ELF-1 (cell line): Measurements from ENCODE around the gene FAM20C.
"Not testable (repeated sequence)": the region's sequence is repeated elsewhere in the genome, so short reads cannot be mapped to it uniquely, and the experiment has no call there.

ENCODE experiments used
- DNase-seq: peaks from one replicate; pipeline ENCODE4 v3.0.0-alpha.2; 2016; ENCODE audit warnings: low read depth, low spot score

The FAM20C gene

DNA sequence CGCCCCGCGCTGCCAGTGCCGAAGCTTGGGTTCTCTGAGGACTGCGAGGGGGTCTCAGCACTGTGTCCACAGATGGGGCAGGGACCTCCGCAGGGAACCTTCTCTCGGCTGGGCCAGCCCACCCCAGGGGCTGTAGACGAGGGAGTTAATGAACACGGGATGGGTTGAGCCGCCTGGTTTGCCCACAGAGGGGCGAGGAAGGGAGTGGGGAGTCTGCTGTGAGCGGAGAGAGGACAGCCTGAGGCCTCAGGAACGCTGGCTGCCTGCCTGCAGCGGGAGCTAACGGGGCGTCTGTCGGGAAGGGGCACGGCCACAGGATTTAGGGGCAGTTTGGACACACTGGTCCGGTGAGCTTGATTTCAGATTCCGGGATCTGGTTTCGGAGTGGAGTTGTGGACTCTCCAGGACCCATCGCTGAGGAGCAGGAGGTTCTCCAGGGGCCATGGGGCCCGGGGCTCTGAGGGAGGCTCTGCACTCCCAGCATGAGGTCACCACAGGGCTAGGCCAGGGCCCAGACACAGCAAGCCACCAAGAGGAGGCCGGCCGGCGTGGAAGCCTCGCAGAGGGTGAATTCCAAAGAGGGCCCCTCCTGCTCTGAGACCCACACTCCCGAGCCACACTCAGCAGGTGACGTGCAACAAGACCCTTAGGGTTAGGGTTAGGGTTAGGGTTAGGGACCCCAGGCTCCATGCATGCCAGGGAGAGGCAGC is 19.0 kb upstream of the FAM20C start:
- no peak for DNase-seq

DNA sequence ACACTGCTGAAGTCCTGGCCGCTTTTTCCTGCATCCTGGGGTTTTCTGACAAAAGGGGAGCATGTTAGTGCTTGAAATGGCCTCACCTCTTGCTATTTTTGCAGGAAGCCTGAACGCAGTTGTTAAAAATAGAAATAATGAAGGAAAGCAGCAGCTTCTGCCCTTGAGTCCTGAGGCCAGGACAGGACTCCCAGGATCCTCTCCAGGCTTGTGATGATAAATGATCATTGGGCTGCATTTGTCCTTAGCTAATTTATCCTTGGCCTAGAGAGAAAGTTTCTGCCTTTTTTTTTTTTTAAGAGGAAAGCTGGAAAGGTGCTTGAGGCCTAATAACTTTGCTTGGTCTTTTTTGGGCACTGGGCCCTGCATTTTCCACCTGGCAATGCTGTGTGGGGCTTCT is 17.7 kb upstream of the FAM20C start:
- no peak for DNase-seq

DNA sequence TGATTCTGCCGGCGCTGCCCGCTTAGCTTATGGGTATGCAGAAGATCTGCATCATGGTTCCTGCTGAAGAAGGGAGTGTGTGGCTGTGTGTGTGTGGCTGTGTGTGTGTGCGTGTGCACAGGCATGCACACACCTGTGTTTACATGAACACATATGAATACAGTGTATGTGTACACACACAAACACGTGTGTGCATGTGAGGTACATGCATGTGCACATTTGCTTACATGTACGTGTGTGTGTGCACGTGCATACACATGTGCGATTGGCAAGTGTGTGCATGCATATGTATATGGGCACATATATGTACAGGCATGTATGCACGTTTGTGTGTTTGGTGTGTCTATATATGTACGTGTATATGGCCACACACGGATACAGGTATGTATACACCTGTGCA is 16.4 kb upstream of the FAM20C start:
- no peak for DNase-seq

DNA sequence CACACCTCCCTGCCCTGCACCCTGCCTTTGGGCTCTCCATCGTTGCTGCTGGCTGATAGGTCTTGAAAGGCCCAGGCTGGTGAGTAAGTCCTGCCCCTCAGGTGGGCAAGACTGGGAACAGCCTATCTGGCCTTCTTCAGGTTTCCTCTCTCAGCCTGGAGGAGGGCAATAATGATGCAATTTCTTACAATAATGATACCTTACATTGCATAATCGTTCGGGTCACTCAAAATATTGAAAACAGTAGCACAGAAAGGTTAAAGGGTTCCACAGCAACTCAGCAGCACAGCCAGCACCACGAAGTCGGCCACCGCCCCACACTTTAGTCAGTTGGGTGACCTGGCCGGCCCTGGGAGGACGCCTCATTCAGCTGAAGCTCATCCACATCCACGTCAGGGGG is 16.0 kb upstream of the FAM20C start:
- DNase-seq = no peak

DNA sequence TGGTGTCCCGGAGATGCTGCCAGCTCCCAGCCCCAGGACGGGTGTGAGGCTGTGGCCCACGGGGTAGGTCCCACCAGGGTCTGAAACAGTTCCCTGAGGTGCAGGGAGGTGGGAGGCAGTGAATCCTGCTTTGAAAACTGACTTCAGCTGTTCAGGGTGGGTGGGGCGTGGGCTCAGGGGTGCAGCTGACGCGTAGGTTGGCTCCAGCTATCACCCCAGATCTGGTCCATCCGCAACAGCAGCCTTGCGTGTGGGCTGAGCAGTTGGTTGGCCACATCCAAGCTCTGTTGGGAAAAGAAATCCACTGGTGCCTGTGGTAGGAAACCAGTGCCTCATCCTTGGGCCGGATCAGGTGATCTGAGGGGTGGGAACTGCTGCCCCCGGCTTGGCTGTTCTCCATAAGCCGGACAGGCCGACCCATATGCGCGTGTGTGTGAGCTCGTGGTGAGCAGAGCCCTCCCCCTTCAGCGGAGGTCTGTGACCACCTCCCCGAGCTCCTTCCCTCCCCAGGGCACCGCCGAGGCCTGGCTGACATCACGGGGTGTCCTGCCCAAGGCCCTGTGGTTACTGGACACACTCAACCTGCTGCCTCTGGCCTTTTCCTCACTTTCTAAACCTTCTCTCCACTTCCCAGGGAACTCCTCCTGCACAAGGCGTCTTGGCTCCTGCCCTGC is 15.4 kb upstream of the FAM20C start:
- DNase-seq = no peak

DNA sequence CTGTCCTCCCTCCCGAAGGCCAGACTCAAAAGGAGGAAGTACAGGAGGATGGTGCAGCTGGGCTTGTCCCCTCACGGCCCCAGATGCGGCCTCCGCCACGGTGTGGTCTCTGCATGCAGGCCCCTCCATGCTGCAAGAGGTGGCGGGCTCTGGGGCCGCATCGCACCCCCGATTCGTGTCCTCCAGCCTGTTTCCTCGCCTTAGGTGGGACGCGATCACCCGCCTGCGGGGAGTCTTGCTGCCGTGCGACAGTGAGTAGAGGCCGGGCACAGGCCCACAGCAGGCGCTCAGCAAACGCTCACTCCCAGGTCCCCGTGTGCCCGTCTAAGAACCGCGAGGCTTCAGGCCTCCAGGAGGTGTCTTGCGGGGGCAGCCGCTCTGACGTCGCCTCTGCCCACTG is 13.9 kb upstream of the FAM20C start:
- no peak for DNase-seq

DNA sequence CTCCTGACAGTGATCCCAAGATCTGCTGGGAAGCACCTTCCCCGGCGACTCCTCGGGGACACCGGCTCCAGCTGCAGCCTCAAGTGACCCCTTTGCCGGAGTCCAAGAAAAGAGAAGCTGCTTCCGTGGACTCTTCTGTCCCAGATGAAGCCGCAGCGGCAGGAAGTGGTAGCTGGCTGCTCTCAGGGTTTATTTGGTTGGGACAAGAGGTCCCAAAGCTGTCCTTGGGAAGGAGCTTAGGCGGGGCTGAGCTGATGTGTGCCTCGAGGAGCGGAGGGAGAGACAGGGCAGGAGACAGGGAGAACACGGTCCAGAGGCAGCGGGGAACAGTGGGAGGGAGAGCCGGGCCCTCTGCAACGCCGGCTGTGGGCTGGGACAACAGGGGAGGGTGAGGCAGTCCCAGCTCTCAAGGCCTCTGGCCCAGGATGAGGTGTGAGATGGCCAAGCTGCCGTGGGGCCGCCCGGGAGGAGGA is 13.1 kb upstream of the FAM20C start:
- no peak for DNase-seq

DNA sequence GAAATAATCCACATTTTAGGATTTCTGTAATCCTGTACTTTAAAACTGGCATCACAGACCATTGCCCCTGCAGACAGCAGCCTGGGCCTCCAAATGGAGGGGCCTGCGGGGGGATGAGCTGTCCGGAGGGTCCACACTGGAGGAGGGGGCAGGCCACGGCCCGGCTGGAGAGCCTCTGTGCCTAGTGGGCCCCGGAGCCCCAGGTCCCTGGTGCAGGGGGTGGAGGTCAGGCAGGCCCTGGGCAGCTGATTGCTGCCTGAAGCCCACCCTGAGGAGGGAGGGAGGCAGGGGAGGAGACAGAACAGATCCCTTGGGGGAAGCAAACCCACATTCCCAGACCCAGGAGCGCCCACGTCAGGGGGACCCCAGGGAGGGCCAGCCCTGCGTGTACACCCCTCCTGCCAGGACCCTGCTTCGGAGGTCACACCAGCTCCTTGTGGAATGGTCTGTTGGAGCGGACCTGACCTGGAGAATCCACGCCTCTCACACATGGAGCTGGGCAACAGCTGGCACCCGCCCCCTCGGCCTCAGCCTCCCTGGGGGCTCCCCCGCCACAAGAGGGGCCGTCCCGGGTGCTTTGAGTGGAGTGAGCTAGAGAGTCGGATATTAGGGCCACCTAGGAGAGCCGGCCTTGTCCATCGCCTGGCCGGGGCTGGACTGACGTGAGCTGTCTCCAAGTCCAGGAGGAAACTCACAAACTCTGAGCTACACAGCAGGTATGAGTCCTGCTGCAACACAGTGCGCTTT is 12.2 kb upstream of the FAM20C start:
- DNase-seq = no peak

DNA sequence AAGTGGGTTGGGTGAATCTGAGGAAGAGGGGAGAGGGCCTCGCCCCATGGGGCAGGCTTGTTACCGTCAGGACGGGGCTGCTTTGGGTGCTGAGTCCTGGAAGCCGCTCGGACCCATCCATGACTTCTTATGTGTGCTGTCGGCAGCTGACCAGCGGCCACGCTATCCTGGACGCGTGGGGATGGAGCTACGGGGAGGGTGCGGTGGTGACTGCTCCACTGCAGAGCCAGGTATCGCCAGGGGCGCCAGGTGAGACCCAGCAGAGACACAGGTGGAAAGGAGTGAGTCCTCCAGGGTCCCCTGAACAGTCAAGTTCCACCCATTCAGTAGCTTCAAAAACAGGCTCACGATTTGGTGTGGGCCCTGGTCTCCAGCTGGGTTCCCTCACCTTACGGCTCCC is 10.6 kb upstream of the FAM20C start:
- no peak for DNase-seq

DNA sequence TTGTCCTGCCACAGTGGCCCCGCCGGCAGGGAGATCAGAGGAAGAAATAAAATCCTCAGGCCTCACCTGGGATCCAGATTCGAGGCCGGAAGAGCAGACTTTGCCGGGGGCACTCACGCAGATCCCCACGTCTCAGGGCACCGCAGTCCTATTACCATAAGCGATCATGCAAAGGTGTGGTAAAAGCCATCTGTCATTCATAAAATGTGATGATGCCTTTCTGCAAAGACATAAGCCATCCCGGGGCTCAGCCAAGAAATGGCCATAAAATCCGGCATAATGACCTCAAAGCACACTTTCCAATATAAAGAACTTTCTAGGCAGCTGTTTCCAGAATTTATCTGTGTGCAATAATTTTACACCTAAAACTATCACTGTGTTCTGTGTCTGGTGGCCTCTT is 9.9 kb upstream of the FAM20C start:
- DNase-seq = not testable (repeated sequence)

DNA sequence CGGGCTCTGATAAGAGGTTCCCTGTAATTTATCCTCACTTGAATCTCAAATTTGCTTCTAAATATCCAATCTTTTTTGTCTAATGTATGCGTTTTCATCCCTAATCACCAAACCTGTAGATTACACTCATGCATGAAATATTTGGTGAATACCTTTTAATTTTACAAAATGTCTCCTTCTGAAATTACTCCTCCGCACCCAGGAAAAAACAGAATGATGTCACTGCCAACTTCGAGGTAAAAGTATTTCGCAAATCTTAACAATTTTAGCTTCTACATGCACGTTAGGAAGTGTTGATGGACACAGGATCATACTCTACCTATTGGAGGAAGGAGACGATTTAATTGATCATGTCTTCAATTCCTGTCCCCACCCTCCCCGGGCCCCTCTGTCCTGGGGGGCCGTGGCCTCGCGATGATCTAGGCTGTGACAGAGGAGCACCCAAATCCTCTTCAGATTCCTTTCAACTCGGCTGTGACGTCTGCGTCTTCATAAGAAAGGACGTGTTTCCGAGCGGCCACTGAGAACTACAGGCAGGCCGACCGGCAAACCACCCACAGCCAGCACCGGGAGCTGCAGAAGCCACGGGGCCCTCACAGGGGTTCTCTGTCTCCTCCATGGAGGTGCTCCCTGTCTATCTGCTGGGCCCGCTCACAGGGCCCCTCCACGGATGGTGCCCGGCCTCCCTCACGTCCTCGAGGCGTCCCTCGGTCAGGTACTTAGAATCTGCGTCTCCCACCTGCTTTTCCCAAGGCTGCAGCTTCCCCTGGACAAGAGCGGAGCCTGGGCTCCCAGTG is 8.7 kb upstream of the FAM20C start:
- no peak for DNase-seq

DNA sequence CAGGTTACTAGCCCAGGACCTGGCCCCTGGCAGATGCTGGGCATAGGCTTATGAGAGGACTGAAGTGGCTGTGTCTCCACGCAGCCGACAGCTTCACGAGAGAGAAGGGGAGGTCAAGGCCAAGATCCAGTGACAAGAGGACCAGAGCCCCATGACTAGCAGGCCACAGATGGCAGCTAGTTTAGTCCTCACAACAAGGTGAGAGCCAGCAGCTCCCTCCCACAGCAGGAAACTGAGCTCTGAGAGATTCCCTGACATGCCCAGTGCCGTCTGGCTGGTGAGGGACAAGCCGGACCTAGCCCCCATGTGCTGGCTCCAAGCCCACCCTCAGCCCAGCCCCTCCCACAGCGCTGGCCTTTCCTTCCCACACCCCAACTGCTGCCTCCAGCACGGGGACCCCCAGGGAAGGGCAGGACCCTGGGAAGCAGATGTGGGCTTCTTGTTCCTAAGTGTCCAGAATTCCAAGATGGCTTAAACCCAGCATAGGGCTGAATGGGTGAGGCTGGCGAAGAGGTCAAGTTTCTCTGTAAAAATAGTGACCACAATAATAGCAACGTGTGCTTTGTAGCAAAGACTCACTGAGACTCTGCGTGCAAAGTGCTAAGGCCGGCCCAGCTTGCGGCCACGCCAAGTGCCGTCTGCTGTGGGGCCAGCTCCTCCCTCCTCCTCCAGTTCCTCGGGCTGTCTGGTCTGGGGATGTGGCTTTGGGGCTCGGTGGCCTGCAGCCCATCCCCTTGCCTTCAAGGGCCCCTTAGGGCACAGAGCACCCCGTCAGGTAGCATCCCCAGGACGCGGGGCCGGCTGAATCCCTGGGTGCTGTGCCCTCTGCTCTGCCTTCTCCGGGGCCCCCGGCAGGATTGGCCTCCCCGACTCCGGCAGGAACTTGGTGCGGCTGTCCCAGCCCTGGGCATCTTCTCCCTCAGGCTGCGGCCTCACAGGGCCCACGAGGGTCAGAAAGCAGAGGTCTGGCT is 7.8 kb upstream of the FAM20C start:
- no peak for DNase-seq

DNA sequence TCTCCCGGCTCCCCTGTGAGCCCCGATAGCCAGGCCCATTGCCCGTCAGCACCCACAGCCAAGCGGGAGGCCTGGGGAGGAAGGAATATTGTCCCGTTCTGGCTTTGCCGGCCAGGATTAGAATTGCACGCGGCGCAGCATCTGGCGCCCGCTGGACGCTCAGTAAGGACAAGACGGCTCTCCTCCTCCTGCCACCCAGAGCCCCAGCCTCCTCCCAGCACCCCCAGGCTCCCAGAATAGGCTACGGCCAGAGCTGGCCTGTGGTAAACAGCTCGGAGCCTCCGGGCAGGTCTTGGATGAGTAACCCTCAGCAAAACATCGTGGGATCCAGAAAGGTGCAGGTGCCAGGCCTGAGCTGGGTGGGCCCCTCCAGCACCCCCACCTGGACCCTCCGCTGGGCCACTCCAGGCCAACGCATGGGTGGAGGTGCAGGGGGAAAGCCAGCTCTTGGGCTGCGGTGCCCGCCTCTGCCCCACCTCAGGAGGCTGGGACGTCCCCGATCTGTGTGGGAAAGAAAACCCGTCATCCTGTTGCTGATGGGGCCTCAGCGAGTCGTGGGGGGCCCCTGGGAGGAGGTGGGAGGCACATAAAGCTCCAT is 5.8 kb upstream of the FAM20C start:
- DNase-seq = no peak

DNA sequence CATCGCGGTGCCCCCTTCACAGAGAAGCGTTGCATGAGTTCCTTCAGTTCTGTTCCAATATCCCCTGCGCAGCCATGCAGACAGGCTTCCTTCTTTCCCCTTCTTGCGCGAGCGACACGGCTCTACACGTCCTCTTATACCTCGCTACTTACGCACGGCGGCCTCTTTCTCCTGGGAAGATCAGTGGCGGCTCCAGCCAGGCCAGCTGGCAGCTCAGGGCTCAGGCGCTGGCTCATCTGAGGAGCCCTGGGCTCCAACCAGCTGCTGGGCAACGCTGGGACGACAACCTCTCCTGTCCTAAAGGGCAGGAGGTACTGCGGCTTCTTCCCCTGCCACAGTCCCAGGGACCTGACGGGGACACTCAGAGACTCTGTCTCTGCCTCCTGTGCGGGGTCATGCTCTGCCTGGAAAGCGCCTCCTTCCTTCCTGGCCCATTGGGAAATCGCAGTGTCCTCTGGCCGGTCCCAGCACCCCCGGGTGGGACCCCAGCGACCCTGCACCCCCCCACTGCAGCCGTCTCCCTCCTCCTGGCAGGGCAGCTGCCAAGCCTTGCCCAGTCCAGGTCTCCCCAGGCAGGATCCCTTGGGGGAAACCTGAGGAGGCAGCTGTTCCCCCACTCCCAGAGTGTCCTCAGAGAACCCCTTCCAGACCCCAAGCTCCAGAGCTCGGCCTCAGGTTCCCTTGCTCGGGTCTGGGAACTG is 5.0 kb upstream of the FAM20C start:
- DNase-seq = no peak

DNA sequence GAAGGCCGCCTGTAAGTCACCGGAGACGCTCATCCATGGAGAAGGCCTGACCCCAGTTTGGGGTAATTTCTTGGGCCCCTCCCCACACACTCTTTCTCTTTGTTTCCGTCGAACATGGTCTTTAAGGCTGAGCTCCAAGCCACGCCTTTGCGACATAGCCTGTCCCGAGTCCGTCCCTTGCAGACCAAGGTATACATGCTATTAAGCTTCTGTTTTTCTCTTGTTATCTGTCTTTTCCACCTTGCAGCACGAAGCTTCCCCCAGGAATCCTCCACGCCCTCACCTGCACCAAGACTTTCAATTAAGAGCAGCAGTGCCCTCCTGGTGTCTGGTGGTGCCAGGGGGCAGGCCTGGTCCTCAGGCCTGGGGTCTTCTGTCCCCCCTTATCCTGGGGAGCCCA is 4.2 kb upstream of the FAM20C start:
- DNase-seq = peak; percentile 43

DNA sequence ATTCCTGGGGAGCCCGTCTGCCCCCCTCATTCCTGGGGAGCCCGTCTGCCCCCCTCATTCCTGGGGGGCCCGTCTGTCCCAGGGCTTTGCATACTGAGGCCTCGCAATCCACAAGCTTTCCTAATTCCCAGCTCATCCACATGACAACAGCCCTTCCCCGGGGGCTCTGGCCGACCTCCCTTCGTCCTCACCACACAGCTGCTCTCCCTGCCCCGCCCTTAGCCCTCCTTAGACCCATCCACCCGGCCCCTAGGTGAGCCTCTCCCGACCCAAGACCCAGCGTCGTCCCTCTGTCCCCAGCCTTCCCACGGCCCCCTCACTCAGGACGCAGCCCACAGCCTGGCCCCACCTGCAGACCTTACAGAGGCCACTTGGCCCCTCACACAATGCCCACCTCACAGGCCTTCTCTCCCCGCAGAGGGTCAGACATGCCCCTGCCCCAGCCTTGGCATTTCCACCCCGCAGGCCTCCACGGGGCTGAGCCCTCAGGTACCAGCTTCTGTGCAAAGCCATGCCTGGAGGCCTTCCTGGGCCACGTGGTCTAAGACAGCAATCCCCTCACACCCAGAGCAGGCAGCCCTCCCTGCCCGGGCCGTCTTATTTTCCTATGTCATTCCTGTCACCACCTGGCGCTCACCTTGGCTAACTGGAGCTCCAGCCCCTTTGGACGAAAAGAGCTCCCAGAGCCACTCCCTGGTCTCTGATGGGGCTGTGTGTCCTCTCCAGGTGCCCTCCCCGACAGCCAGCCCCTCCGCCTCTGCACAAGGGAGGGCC is 3.5 kb upstream of the FAM20C start:
- DNase-seq = peak; percentile 83

DNA sequence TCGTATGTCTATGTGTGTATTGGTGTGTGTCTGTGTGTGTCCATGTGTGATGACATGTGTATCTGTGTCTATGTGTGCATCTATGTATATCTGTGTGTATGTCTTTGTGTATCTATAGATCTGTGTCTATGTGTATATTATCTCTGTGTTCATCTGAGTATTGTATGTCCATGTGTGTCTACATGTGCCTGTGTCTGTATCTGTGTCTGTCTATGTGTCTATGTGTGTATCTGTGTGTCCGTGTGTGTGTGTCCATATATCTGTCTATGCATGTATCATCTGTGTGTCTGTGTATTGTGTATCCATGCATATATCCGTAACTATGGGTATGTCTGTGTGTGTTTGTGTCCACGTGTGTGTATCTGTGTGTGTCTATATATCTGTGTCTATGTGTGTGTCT is 2.7 kb upstream of the FAM20C start:
- DNase-seq = no peak

DNA sequence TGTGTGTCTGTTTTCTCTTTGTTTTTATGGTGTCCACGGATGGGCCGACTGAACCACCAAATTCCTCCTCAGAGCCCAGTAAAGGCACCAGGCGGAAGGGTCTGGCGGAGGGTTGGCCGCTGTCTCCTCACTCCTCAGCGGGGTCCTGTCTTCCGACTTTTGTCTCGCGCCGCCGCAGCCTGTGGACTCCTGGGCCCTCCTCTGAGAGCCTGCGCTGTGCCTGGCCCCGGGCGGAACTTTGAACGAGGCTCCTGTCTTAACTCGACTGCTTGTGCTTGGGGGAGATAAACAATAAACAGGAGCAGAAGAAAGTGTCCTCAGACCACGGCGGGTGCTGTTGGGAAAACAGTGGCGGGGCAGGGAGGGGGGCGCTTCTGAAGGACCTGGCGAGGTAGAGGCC is 2.2 kb upstream of the FAM20C start:
- peak; percentile 90 for DNase-seq
